K562 (cell line): ENCODE measurements around the gene CCNL1. TPM values are rescaled to one million over a fixed set of nuclear protein-coding genes. Genes with fewer than 3 reads are reported as not detected.

Experiments
- CEBPB ChIP-seq: fragments of 450-650 bp; IDR thresholded peaks from 2 replicates; pipeline ENCODE4 v1.6.1; 2016; ENCODE audit warnings: missing genetic modification characterization, missing compliant biosample characterization
- CTBP1 ChIP-seq: fragments of 450-650 bp; IDR thresholded peaks from 2 replicates; pipeline ENCODE4 v1.6.1; 2016; ENCODE audit warnings: borderline replicate concordance
- FOXA3 ChIP-seq, 2 experiments: fragments of 450-650 bp in 1 of 2; sonication (generic) in 1 of 2; formaldehyde crosslinking; IDR thresholded peaks in 1 of 2; conservative IDR thresholded peaks in 1 of 2; 2 replicates each; pipeline versions ENCODE4 v1.4.0 to v1.8.0; 2020 to 2022; ENCODE audit warnings: mild to moderate bottlenecking in 2 of 2, missing genetic modification reagents in 1 of 2
- MYNN ChIP-seq, 2 experiments: sonication (generic); formaldehyde crosslinking in 1 of 2; IDR thresholded peaks; 2 replicates each; pipeline versions ENCODE4 v1.5.0 to v1.6.1; 2016 to 2020; ENCODE audit warnings: antibody characterized with exemption in 1 of 2, missing genetic modification reagents in 1 of 2
- NFYB ChIP-seq: IDR thresholded peaks from 2 replicates; pipeline ENCODE4 v1.6.1; 2011; ENCODE audit warnings: mild to moderate bottlenecking, moderate library complexity; ENCODE audit not compliant: insufficient read length; ENCODE audit errors: extremely low read depth
- NR2C2 ChIP-seq, 2 experiments: fragments of 200-800 bp in 1 of 2; sonication (Bioruptor generic) in 1 of 2; sonication (generic) in 1 of 2; formaldehyde crosslinking in 1 of 2; IDR thresholded peaks; 2 replicates each; pipeline versions ENCODE4 v1.6.1 to v1.8.0; 2016 to 2022; ENCODE audit warnings: mild to moderate bottlenecking in 1 of 2, missing compliant biosample characterization in 1 of 2, missing genetic modification characterization in 1 of 2, missing genetic modification reagents in 1 of 2
- PPARD ChIP-seq: fragments of 250-450 bp; sonication (Bioruptor Pico); IDR thresholded peaks from 2 replicates; pipeline ENCODE4 v1.8.0; 2022; ENCODE audit warnings: inconsistent platforms, mild to moderate bottlenecking, moderate library complexity
- SMARCE1 ChIP-seq: fragments of 450-650 bp; IDR thresholded peaks from 2 replicates; pipeline ENCODE4 v1.7.1; 2016; ENCODE audit warnings: mild to moderate bottlenecking
- U2AF2 ChIP-seq: fragments of 200-400 bp; formaldehyde crosslinking; optimal IDR thresholded peaks from 2 replicates; pipeline ENCODE3; 2017; ENCODE audit warnings: low read depth, mild to moderate bottlenecking, low read length
- USF2 ChIP-seq: sonication (generic); formaldehyde crosslinking; IDR thresholded peaks from 2 replicates; pipeline ENCODE4 v1.5.0; 2020; ENCODE audit warnings: missing genetic modification reagents
- ZBTB9 ChIP-seq: fragments of 450-650 bp; formaldehyde crosslinking; IDR thresholded peaks from 2 replicates; pipeline ENCODE4 v1.4.0; 2020; ENCODE audit warnings: mild to moderate bottlenecking, moderate library complexity
- ZC3H11A ChIP-seq: IDR thresholded peaks from 2 replicates; pipeline ENCODE4 v1.6.1; 2012; ENCODE audit warnings: low read depth, low read length, improper control_type of control experiment
- ZFX ChIP-seq: sonication (generic); formaldehyde crosslinking; IDR thresholded peaks from 2 replicates; pipeline ENCODE4 v1.8.0; 2022; ENCODE audit warnings: mild to moderate bottlenecking, missing genetic modification reagents, moderate library complexity
- polyA plus RNA-seq, 8 experiments: library from polyadenylated mRNA; depleted of rRNA in 4 of 8; stranded (reverse) in 5 of 8; unstranded in 3 of 8; fragments of >200 nt; fragmentation: Nextera tagmentation in 2 of 8; fragmentation: Illumina TruSeq in 1 of 8; extraction: Ambion mirVana in 2 of 8; extraction: Trizol in 1 of 8; gene quantifications; 2 replicates each; pipeline versions ENCODE4 v1.2.1 to v1.2.3, GENCODE V29; 2011 to 2014; ENCODE audit warnings: inconsistent platforms in 1 of 8, missing spikeins in 1 of 8
- total RNA-seq, 7 experiments: library from RNA; depleted of rRNA in 6 of 7; stranded (reverse); fragments of >200 nt in 6 of 7; fragmentation: Illumina TruSeq in 2 of 7; extraction: Trizol in 2 of 7; gene quantifications; 2 replicates each; pipeline versions ENCODE4 v1.2.1 to v1.2.3, GENCODE V29; 2011 to 2021; ENCODE audit warnings: low replicate concordance in 1 of 7
- TF ChIP-seq, protein P1 (sequence below): fragments of 450-650 bp; IDR thresholded peaks from 2 replicates; pipeline ENCODE4 v1.6.1; 2016
- TF ChIP-seq, protein P2 (sequence below): fragments of 450-650 bp; IDR thresholded peaks from 2 replicates; pipeline ENCODE4 v1.6.1; 2016; ENCODE audit warnings: low read depth, mild to moderate bottlenecking, moderate library complexity

CCNL1 gene
- total and polyA plus RNA-seq, 9 of the 15 experiments (the other 6 are each of a cell fraction or from before 2014, with no cell fraction given), result 16.1 to 186 (median 132) TPM

- peak; percentile 65 for TF ChIP-seq USF2 (CRISPR knock-in tag)
- no peak for TF ChIP-seq MYNN (IDR thresholded peaks at IDR 0.05)
- TF ChIP-seq MYNN (CRISPR knock-in tag; IDR thresholded peaks at IDR 0.05), result no peak
- no peak for TF ChIP-seq NFYB
- peak; percentile 94 for TF ChIP-seq CEBPB
- no peak for TF ChIP-seq PPARD (CRISPR knock-in tag)
- peak in 1 of 2 experiments; percentile 99; a peak in 3 of 4 replicates for TF ChIP-seq FOXA3 (CRISPR knock-in tag; conservative IDR thresholded peaks at IDR 0.05 in 1 of 2, IDR thresholded peaks at IDR 0.05 in 1 of 2)
- no peak for TF ChIP-seq U2AF2
- TF ChIP-seq CTBP1, result peak; percentile 89; the same call in 1 of the 2 replicates
- TF ChIP-seq ZC3H11A, result no peak
- TF ChIP-seq NR2C2 (CRISPR knock-in tag; IDR thresholded peaks at IDR 0.05), result no peak
- TF ChIP-seq NR2C2 (tag; IDR thresholded peaks at IDR 0.05), result peak; percentile 68
- no peak for TF ChIP-seq ZBTB9
- TF ChIP-seq SMARCE1, result peak; percentile 68
- TF ChIP-seq, protein P1, sequence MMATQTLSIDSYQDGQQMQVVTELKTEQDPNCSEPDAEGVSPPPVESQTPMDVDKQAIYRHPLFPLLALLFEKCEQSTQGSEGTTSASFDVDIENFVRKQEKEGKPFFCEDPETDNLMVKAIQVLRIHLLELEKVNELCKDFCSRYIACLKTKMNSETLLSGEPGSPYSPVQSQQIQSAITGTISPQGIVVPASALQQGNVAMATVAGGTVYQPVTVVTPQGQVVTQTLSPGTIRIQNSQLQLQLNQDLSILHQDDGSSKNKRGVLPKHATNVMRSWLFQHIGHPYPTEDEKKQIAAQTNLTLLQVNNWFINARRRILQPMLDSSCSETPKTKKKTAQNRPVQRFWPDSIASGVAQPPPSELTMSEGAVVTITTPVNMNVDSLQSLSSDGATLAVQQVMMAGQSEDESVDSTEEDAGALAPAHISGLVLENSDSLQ, result peak; percentile 88
- peak; percentile 34; the same call in 1 of the 2 replicates for TF ChIP-seq ZFX (CRISPR knock-in tag)
- TF ChIP-seq, protein P2, sequence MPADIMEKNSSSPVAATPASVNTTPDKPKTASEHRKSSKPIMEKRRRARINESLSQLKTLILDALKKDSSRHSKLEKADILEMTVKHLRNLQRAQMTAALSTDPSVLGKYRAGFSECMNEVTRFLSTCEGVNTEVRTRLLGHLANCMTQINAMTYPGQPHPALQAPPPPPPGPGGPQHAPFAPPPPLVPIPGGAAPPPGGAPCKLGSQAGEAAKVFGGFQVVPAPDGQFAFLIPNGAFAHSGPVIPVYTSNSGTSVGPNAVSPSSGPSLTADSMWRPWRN, result peak; percentile 71
These were observed 52.3 kb downstream of the CCNL1 start (continued) for GRCh38 chr3:157107644-157108133.
